Myometrial cell (primary cell): ENCODE measurements around the gene TEX10. TPM values are rescaled to one million over a fixed set of nuclear protein-coding genes. Genes with fewer than 3 reads are reported as not detected.

Experiments
- total RNA-seq: library from RNA; depleted of rRNA; stranded (reverse); fragments of >200 nt; gene quantifications from 2 replicates; pipeline ENCODE4 v1.2.3, GENCODE V29; 2015

The TEX10 gene
- total RNA-seq = 25.9 and 26.1 TPM in 2 replicates

GRCh38 chr9:100352727-100353505 lies at the start of gene TEX10:
TEX10 (minus strand) TSS chr9:100352942; CDS start chr9:100349363, 3,579 bp downstream.

Other genes with a start within 250 kb of the TEX10 start
- 41.2 and 44.5 TPM in 2 replicates for gene MSANTD3, start 74.2 kb upstream of the TEX10 start, total RNA-seq
- gene TMEFF1, start 120.2 kb upstream of the TEX10 start, total RNA-seq = under 0.01 TPM in 2 replicates
- gene CAVIN4, start 225.1 kb upstream of the TEX10 start, total RNA-seq = not detected in 2 replicates